LHCN-M2 (cell line): Measurements from ENCODE around the gene ATXN2L. TPM values are rescaled to one million over a fixed set of nuclear protein-coding genes. Genes with fewer than 3 reads are reported as not detected.

Source experiments
- total RNA-seq: library from RNA; depleted of rRNA; stranded (reverse); fragments of >200 nt; gene quantifications from 2 replicates; pipeline ENCODE4 v1.2.3, GENCODE V29; 2014; rRNA removed

The ATXN2L gene
- total RNA-seq, 1 experiment from 2014 or later, result 54.5 TPM

Other genes with a start within 250 kb of the ATXN2L start
- gene SULT1A2, start 225.9 kb upstream of the ATXN2L start, total RNA-seq, result not detected in 2 replicates
- gene SULT1A1, start 213.0 kb upstream of the ATXN2L start, total RNA-seq, result 3.3 and 7.1 TPM in 2 replicates
- 0.06 and 0.34 TPM in 2 replicates for gene NPIPB8, start 184.9 kb upstream of the ATXN2L start, total RNA-seq
- gene EIF3C, start 111.5 kb upstream of the ATXN2L start, total RNA-seq, result 108 and 119 TPM in 2 replicates
- gene NPIPB9, start 71.2 kb upstream of the ATXN2L start, total RNA-seq, result 0.46 TPM in 1 of 2 replicates, not detected in the other
- 147 and 166 TPM in 2 replicates for gene TUFM, start 23.3 kb downstream of the ATXN2L start, total RNA-seq
- gene SH2B1, start 40.8 kb downstream of the ATXN2L start, total RNA-seq, result 28.4 and 29.3 TPM in 2 replicates
- 0.92 and 0.96 TPM in 2 replicates for gene ATP2A1, start 55.5 kb downstream of the ATXN2L start, total RNA-seq
- 50.6 and 72.0 TPM in 2 replicates for gene RABEP2, start 102.2 kb downstream of the ATXN2L start, total RNA-seq
- gene CD19, start 109.0 kb downstream of the ATXN2L start, total RNA-seq, result not detected in 2 replicates
- 25.5 and 26.6 TPM in 2 replicates for gene NFATC2IP, start 127.9 kb downstream of the ATXN2L start, total RNA-seq
- gene SPNS1, start 151.8 kb downstream of the ATXN2L start, total RNA-seq, result 23.6 and 26.1 TPM in 2 replicates
- 1.2 and 1.8 TPM in 2 replicates for gene LAT, start 162.1 kb downstream of the ATXN2L start, total RNA-seq